Transverse colon (tissue), 4 donors: ENCODE data around the gene ATP5MG.

ENCODE experiments used
- CTCF ChIP-seq, 5 experiments: fragments of 200-600 bp in 3 of 5; fragments of 450-650 bp in 2 of 5; sonication (generic) in 3 of 5; IDR thresholded peaks; 1 replicate in 2 of 5; 2 replicates in 3 of 5; pipeline ENCODE4 v1.5.1; 2016 to 2017; ENCODE audit warnings: antibody characterized with exemption in 5 of 5, inconsistent platforms in 3 of 5, mild to moderate bottlenecking in 2 of 5, moderate library complexity in 1 of 5
- POLR2A ChIP-seq: fragments of 450-650 bp; IDR thresholded peaks from one replicate; pipeline ENCODE4 v1.6.1; 2016; ENCODE audit warnings: antibody characterized with exemption, mild to moderate bottlenecking, moderate library complexity
- POLR2AphosphoS5 ChIP-seq, 3 donors: sonication (generic); formaldehyde crosslinking; IDR thresholded peaks; one replicate each; pipeline ENCODE4 v1.6.1; 2016; ENCODE audit warnings: antibody characterized with exemption in 3 of 3

GRCh38 chr11:118374729-118375128 is 26.7 kb upstream of the ATP5MG start:
- TF ChIP-seq CTCF (IDR thresholded peaks at IDR 0.05) (no peak), POLR2A (no peak), POLR2AphosphoS5 (IDR thresholded peaks at IDR 0.05) (no peak)
